ENCODE data around the gene NKD2.

NKD2 gene

DNA sequence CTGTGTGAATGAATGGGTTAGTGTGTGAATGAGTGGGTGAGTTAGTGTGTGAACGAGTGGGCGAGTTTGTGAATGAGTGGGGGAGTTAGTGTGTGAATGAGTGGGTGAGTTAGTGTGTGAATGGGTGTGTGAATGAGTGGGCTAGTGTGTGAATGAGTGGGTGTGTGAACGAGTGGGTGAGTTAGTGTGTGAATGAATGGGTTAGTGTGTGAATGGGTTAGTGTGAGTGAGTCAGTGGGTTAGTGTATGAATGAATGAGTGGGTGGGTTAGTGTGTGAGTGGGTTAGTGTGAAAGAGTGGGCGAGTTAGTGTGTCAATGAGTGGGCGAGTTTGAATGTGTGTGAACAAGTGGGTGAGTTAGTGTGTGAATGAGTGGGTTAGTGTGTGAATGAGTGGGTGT, 35.5 kb downstream of the NKD2 start:
- no peak for DNase-seq (ENCODE audit: low read depth)

- no peak for DNase-seq (ENCODE audit: low read depth)
These were observed 37.5 kb downstream of the NKD2 start for GRCh38 chr5:1045960-1046560.

DNA sequence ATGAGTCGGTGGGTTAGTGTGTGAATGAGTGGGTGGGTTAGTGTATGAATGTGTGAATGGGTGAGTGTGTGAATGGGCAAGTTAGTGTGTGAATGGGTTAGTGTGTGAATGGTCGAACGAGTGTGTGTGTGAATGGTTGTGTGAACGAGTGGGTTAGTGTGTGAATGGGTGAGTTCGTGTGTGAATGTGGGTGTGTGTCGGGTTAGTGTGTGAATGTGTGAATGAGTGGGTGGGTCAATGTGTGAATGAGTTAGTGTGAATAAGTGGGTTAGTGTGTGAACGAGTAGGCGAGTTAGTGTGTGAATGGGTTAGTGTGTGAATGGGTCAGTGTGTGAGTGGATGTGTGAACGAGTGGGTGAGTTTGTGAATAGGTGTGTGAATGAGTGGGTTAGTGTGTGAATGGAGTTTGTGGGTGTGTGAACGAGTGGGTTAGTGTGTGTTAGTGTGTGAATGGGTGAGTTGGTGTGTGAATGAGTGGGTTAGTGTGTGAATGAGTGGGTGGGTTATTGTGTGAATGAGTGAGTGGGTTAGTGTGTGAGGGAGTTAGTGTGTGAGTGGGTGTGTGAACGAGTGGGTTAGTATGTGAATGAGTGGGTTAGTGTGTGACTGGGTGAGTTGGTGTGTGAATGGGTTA, 38.8 kb downstream of the NKD2 start:
- DNase-seq (ENCODE audit: low read depth), result no peak

DNA sequence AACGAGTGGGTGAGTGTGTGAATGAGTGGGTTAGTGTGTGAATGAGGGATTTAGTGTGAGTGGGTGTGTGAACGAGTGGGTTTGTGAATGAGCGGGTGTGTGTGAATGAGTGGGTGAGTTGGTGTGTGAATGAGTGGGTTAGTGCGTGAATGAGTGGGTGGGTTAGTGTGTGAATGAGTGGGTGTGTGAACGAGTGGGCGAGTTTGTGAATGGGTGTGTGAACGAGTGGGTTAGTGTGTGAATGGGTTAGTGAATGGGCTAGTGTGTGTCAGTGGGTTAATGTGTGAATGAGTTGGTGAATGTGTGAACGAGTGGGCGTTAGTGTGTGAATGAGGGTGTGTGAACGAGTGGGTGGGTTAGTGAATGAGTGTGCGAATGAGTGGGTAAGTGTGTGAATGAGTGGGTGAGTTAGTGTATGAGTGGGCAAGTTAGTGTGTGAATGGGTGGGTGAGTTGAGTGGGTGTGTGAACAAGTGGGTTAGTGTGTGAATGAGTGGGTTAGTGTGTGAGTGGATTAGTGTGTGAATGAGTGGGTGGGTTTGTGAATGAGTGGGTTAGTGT, 39.6 kb downstream of the NKD2 start:
- DNase-seq (ENCODE audit: low read depth), result no peak

- no peak for DNase-seq (ENCODE audit: low read depth)
These were observed 40.5 kb downstream of the NKD2 start for GRCh38 chr5:1048861-1049838.

DNA sequence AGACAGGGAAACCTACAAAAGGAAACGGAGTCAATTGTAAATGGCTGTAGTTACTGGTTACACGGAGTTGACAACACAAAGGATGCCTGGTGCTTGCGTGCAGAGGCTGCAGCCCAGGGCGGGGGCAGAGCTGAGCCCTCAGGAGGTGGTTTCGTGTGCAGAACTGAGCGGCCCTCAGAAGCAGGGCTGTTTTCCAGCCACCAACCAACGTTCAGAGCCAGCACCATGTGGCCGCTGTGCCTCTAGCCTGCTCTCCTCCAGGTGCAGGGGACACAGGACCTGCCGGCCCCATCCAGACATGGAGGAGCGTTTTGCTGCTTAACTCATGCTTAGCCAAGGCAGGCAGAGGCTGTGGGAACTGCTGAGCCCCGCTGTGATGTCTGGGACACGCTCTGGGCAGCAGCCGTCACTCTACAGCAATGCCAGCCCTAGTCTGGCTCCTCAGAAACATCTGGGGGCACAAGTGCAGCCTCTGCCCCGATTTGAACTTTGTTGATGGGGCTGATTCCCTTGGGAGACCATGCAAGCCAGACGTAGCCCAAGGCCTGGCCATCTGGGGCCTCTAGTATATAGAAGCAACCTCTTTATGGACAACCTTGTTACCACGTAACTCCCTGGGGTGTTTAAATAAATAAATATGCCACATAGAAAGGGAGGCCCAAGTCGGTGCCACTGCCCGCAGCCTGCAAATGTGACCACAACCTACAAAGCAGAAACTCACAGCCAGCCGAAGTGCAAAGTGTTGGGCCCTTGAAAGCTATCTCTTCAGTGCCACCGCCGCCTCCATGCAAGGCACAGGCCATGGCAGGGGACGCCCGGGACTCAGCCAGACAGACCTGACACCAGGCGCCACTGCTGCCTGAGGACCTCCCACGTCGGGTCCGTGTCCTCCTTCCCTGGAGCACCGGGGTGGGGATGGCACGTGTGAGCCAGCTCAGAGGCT, 42.1 kb downstream of the NKD2 start:
- no peak for DNase-seq (ENCODE audit: low read depth)

DNA sequence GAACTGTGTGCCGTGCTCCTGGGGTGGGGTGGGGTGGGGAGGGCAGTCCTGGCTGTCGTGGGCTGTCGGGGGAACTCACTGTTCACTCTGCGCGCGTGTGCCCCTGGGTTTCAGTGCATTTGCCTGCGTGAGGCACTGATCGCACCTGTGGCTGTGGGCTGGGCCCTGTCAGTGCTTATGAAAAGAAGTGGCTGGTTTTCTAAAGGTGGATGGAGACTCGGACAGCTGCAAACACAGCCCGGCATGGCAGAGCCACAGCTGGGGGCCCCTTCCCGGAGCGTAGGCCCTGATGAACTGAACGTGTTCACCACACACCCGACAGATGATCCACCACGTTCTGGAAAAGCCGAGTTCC, 42.7 kb downstream of the NKD2 start:
- no peak for DNase-seq (ENCODE audit: low read depth)

- DNase-seq (ENCODE audit: low read depth), result no peak
These were observed 43.5 kb downstream of the NKD2 start for GRCh38 chr5:1052076-1052475.

DNA sequence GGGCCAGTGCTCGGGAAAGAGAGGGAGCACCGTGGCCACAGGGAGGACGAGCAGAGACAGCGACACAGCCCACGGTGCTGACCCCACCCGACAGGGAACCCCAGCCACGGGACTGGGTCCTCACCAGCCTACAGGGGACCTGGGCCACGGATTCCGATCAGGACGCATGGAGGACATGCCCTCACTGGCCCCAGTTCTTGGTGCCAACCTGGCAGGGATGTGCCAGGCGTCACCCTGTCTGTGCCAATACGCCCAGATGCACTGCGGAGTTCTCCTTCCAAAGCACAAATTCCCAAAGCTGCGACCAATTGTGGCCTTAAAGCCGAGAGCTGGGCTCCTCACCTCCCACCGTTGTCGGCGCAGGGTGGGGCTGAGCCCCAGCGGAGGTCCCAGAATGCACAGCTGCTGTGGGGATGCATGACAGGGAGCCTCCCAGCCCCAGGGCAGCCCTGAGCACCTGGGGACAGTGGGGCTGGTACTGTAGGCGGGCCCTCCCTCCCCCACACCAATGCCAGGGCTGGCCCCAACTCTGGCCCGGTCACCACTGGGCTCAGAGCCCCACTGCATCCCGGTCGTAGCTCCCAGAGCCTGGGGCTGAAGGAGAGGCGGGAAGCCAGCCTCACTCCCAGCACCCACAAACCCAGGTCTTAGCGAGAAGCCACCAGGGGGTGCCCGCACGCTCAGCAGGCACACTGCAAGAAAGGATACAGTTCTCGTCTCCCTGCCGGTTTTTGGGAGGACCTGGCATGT, 44.2 kb downstream of the NKD2 start:
- no peak for DNase-seq (ENCODE audit: low read depth)

DNA sequence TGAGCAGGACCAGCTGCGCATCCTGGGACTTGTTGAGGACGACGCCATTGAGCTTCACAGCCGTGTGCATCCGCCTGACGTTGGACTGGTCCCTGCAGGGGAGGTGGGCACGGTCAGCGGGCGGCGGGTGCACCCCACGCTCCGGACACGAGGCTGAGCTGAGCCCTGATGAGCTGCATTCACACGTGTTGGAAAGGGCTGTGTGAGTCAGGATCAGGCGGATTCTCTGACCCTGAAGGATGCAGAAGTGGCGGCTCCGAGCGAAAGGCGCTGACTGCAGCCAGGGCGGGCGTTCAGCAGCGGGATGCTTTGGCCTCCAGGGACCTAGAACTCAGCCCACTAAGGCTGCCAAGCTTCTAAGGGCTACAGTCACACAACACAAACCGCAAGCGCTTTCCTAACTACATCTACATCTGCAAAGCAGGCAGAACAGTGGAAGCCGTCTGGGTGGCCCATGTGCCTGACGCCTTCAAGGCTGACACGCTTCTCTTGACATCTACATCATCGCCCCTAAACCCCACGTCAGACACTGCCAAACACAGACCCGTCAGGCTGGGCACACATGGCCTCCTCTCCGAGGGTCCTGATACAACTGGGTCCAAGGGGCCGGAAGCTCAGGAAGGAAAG, 44.9 kb downstream of the NKD2 start:
- DNase-seq (ENCODE audit: low read depth), result no peak

- DNase-seq (ENCODE audit: low read depth), result no peak
These were observed 45.6 kb downstream of the NKD2 start for GRCh38 chr5:1054018-1054798.

GRCh38 chr5:1054799-1055775, 46.5 kb downstream of the NKD2 start:
- no peak for DNase-seq (ENCODE audit: low read depth)

DNA sequence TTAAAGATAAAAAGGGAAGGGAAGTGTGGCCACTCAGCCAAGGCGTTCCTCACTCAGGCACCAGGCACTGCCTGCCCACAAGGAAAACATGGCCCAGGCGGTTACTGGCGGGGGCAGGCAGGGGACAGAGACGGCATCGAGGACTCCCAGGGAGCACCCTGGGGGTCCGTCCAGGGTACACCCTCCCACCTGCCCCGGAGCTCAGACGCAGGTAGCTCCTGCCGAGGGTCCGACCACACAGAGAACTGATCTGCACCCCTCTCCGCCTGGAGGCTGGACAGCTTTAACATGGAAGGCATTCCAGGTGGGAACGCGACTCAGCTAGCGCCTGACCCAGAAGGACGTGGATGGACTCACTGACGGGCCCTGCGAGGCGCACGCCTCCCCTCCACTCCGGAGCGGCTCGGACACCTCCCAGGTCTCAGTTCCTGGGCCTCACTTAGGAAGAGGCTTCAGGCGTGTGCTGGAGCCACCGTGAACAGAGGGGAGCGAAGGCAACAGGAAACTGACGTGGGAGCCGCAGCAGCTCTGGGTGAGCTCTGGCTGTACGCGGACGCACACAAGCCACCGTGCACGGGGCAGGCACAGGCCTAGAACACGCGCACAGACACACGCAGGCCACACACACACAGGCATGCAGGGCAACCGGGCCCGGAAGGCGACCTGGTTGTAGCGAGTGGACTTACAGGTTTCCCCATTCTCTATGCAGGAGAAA, 47.5 kb downstream of the NKD2 start:
- DNase-seq (ENCODE audit: low read depth), result no peak

DNA sequence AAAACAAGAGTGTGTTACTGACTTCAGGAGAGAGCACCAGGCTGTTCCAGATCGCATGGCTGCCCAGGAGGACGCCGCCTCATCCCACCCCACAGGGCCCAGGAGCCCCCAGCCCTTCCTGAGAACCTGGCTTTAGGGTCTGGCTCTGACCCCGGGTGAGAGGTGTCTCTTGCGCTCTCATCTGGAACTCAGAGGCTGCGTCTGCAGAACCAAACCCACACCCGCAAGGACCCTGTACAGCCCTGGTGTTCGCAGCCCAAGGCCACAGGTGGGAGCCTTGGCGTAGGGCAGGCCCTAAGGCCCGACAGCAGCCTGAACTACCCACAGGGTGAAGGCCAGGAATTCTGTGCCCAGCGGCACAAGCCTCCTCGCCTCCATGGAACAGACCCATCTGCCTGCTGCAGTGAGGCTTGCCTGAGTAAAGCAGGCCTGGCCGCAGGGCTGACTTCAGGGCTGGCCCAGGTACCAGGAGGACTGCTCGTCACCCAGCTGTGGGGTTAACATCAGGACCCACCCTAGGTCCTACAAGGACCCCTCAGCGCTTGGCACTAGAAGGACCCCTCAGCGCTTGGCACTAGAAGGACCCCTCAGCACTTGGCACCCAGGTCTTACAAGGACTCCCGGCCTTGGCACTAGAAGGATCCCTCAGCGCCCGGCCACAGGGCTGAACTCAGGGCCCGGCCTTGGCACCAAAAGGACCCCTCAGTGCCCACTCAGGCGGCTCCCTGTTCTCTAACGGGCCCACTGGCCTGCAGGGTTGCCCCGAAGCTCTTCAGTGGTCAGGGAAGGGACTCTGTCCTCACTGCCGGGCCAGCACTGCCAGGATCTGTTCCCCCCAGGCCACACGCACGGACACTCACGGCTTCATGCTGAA, 48.2 kb downstream of the NKD2 start:
- no peak for DNase-seq (ENCODE audit: low read depth)

DNA sequence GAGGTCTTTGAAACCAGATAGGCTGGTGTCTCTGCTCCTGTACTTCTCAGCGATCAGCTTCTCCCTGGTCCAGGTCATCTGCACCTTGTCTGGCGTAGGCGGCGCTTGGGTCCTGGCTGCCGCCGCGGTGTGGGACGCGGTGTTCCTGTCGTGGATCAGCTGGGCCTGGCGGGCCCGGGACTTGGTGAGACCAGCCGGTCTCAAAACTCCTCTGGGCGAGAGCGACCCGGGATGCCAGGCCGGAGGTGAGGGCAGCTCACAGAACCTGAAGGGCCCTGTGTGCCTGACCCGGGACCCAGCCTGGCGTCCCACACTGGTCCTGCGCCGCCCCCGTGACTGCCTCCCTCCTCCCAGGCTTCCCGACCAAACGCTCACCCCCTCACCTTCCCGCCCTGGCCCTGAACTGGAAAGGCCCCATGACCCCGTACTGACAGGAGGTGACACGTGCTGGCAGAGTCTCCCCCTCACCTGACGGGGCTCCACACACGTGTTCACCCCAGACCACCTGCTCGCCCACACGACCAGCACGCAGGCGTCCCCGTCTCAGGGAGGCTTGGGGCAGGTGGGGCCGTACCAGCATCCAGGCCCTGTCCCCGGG, 49.0 kb downstream of the NKD2 start:
- DNase-seq (ENCODE audit: low read depth), result no peak
